B cell (primary cell): ENCODE measurements around the gene NRIP2.

Experiments
- EZH2 ChIP-seq: IDR thresholded peaks from 2 replicates; pipeline ENCODE4 v1.6.1; 2012; ENCODE audit warnings: borderline replicate concordance, low read depth, mild to moderate bottlenecking, moderate library complexity, low read length; ENCODE audit not compliant: insufficient read depth, poor library complexity, severe bottlenecking
- TF ChIP-seq, protein P1 (sequence below): fragments of 200-600 bp; IDR thresholded peaks from one replicate; pipeline ENCODE4 v1.8.0; 2022; ENCODE audit warnings: antibody characterized with exemption, mild to moderate bottlenecking

GRCh38 chr12:2779281-2779680, 55.6 kb downstream of the NRIP2 start:
- TF ChIP-seq, protein P1, sequence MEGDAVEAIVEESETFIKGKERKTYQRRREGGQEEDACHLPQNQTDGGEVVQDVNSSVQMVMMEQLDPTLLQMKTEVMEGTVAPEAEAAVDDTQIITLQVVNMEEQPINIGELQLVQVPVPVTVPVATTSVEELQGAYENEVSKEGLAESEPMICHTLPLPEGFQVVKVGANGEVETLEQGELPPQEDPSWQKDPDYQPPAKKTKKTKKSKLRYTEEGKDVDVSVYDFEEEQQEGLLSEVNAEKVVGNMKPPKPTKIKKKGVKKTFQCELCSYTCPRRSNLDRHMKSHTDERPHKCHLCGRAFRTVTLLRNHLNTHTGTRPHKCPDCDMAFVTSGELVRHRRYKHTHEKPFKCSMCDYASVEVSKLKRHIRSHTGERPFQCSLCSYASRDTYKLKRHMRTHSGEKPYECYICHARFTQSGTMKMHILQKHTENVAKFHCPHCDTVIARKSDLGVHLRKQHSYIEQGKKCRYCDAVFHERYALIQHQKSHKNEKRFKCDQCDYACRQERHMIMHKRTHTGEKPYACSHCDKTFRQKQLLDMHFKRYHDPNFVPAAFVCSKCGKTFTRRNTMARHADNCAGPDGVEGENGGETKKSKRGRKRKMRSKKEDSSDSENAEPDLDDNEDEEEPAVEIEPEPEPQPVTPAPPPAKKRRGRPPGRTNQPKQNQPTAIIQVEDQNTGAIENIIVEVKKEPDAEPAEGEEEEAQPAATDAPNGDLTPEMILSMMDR: no peak
- no peak for TF ChIP-seq EZH2
